HEK293 (cell line): ENCODE results near the gene DLX6.

Source experiments
- CTCF ChIA-PET: fragments of 350-600 bp; formaldehyde crosslinking; extraction: SDS; loops from one replicate; lab custom pipeline; 2021; ENCODE audit warnings: antibody characterized with exemption; lab: Yijun Ruan, JAX
- POLR2A ChIA-PET: fragments of 300-600 bp; formaldehyde crosslinking; extraction: SDS; loops from one replicate; lab custom pipeline; 2020; ENCODE audit warnings: antibody characterized with exemption, inconsistent platforms; lab: Yijun Ruan, JAX
- H3K27ac ChIP-seq: fragments of 200-500 bp; sonication (Bioruptor generic); 2 replicates; pipeline ENCODE4 v1.5.1; 2014; ENCODE audit warnings: low read depth, low read length, control low read depth, inconsistent platforms; ENCODE audit errors: extremely low read depth
- H3K36me3 ChIP-seq, 2 experiments: fragments of 200-500 bp in 1 of 2; sonication (Bioruptor generic) in 1 of 2; 1 replicate in 1 of 2; 2 replicates in 1 of 2; pipeline ENCODE4 v1.5.1; 2014 to 2017; ENCODE audit warnings: inconsistent platforms in 2 of 2, low read length in 2 of 2; ENCODE audit not compliant: control insufficient read depth in 2 of 2, insufficient read depth in 1 of 2
- H3K4me1 ChIP-seq: fragments of 200-500 bp; sonication (Bioruptor generic); 2 replicates; pipeline ENCODE4 v1.5.1; 2014; ENCODE audit warnings: mild to moderate bottlenecking, low read length, inconsistent platforms; ENCODE audit not compliant: control insufficient read depth, insufficient read depth
- H3K4me3 ChIP-seq: 2 replicates; pipeline ENCODE4 v1.5.1; 2011; ENCODE audit warnings: low read depth, mild to moderate bottlenecking, control low read depth, low read length, moderate library complexity
- H3K9me3 ChIP-seq: fragments of 200-500 bp; sonication (Bioruptor generic); 2 replicates; pipeline ENCODE4 v1.5.1; 2014; ENCODE audit warnings: low read depth, low read length, inconsistent platforms; ENCODE audit not compliant: control insufficient read depth, insufficient read depth
- AEBP2 ChIP-seq: fragments of 450-650 bp; formaldehyde crosslinking; IDR thresholded peaks from 2 replicates; pipeline ENCODE4 v1.5.1; 2016; ENCODE audit warnings: missing biosample characterization, missing genetic modification characterization, borderline replicate concordance
- EGR2 ChIP-seq: fragments of 450-650 bp; formaldehyde crosslinking; IDR thresholded peaks from 2 replicates; pipeline ENCODE4 v1.5.1; 2016; ENCODE audit warnings: low read depth, missing biosample characterization, missing genetic modification characterization
- HOXA7 ChIP-seq: sonication (generic); formaldehyde crosslinking; IDR thresholded peaks from 2 replicates; pipeline ENCODE4 v1.8.1; 2022; ENCODE audit warnings: missing genetic modification reagents, borderline replicate concordance
- INSM2 ChIP-seq: fragments of 450-650 bp; formaldehyde crosslinking; IDR thresholded peaks from 2 replicates; pipeline ENCODE4 v1.5.1; 2016; ENCODE audit warnings: missing biosample characterization, missing genetic modification characterization
- KLF16 ChIP-seq: fragments of 450-650 bp; formaldehyde crosslinking; IDR thresholded peaks from 2 replicates; pipeline ENCODE4 v1.5.1; 2017; ENCODE audit warnings: missing biosample characterization, missing genetic modification characterization
- MYNN ChIP-seq: fragments of 450-650 bp; formaldehyde crosslinking; IDR thresholded peaks from 2 replicates; pipeline ENCODE4 v1.5.1; 2016; ENCODE audit warnings: missing biosample characterization, missing genetic modification characterization, borderline replicate concordance
- PRDM1 ChIP-seq: fragments of 450-650 bp; formaldehyde crosslinking; IDR thresholded peaks from 2 replicates; pipeline ENCODE4; 2016; ENCODE audit warnings: missing biosample characterization, missing genetic modification characterization
- RBAK ChIP-seq: fragments of 450-650 bp; formaldehyde crosslinking; IDR thresholded peaks from 2 replicates; pipeline ENCODE4 v1.5.1; 2016; ENCODE audit warnings: missing biosample characterization, missing genetic modification characterization
- REPIN1 ChIP-seq: fragments of 450-650 bp; formaldehyde crosslinking; IDR thresholded peaks from 2 replicates; pipeline ENCODE4 v1.5.1; 2017; ENCODE audit warnings: missing biosample characterization, missing genetic modification characterization, low read depth
- TCF7L2 ChIP-seq: IDR thresholded peaks from 2 replicates; pipeline ENCODE4 v1.6.1; 2011; ENCODE audit warnings: low read depth, mild to moderate bottlenecking, inconsistent platforms, low read length, moderate library complexity, borderline replicate concordance
- ZBTB26 ChIP-seq: fragments of 450-650 bp; formaldehyde crosslinking; optimal IDR thresholded peaks from 2 replicates; pipeline ENCODE3; 2016; ENCODE audit warnings: missing biosample characterization, mild to moderate bottlenecking, missing genetic modification characterization
- ZBTB6 ChIP-seq: fragments of 450-650 bp; formaldehyde crosslinking; IDR thresholded peaks from 2 replicates; pipeline ENCODE4 v1.5.1; 2017; ENCODE audit warnings: missing biosample characterization, missing genetic modification characterization
- ZFHX2 ChIP-seq: fragments of 450-650 bp; formaldehyde crosslinking; conservative IDR thresholded peaks from 2 replicates; pipeline ENCODE4 v1.5.1; 2016; ENCODE audit warnings: missing biosample characterization, missing genetic modification characterization
- ZNF114 ChIP-seq: fragments of 450-650 bp; formaldehyde crosslinking; IDR thresholded peaks from 2 replicates; pipeline ENCODE4 v1.5.0; 2017; ENCODE audit warnings: missing biosample characterization, missing genetic modification characterization
- ZNF362 ChIP-seq: fragments of 450-650 bp; formaldehyde crosslinking; IDR thresholded peaks from 2 replicates; pipeline ENCODE4 v1.5.1; 2016; ENCODE audit warnings: missing biosample characterization, missing genetic modification characterization
- ZNF398 ChIP-seq: fragments of 450-650 bp; formaldehyde crosslinking; IDR thresholded peaks from 2 replicates; pipeline ENCODE4 v1.5.1; 2017; ENCODE audit warnings: missing biosample characterization, missing genetic modification characterization
- ZNF423 ChIP-seq: fragments of 450-650 bp; formaldehyde crosslinking; IDR thresholded peaks from 2 replicates; pipeline ENCODE4 v1.5.1; 2016; ENCODE audit warnings: missing biosample characterization, missing genetic modification characterization
- ZNF433 ChIP-seq: fragments of 450-650 bp; formaldehyde crosslinking; IDR thresholded peaks from 2 replicates; pipeline ENCODE4 v1.5.1; 2016; ENCODE audit warnings: missing biosample characterization, missing genetic modification characterization, low read depth
- ZNF558 ChIP-seq: fragments of 450-650 bp; formaldehyde crosslinking; IDR thresholded peaks from 2 replicates; pipeline ENCODE4 v1.5.1; 2016; ENCODE audit warnings: missing biosample characterization, missing genetic modification characterization
- ZNF830 ChIP-seq: fragments of 450-650 bp; IDR thresholded peaks from 2 replicates; pipeline ENCODE4 v1.5.0; 2018; ENCODE audit warnings: missing biosample characterization, missing genetic modification characterization, low read depth, mild to moderate bottlenecking, moderate library complexity
- ZNF843 ChIP-seq: fragments of 450-650 bp; formaldehyde crosslinking; IDR thresholded peaks from 2 replicates; pipeline ENCODE4 v1.5.1; 2016; ENCODE audit warnings: missing biosample characterization, missing genetic modification characterization
- ZSCAN18 ChIP-seq: fragments of 450-650 bp; formaldehyde crosslinking; IDR thresholded peaks from 2 replicates; pipeline ENCODE4 v1.5.1; 2016; ENCODE audit warnings: missing biosample characterization, missing genetic modification characterization
- ZSCAN23 ChIP-seq: fragments of 450-650 bp; formaldehyde crosslinking; IDR thresholded peaks from 2 replicates; pipeline ENCODE4 v1.5.1; 2016; ENCODE audit warnings: missing biosample characterization, missing genetic modification characterization

The DLX6 gene

GRCh38 chr7:97025983-97026714 is 20.8 kb downstream of the DLX6 start:
- H3K27ac ChIP-seq, result no peak overlapping the region
- ChIA-PET CTCF (interaction anchor here (0.5 to 4.5 kb wide), 10 partner anchors 9 to 1302 kb away, joined by 3 to 35 read pairs (median 4); no protein-coding TSS in a partner anchor), POLR2A (interaction anchor here (1.7 kb wide), 1 partner anchor 20 kb away, joined by 6 read pairs; no protein-coding TSS in a partner anchor)
- no peaks in the 10 kb centered on the region; the same call in 1 of the 2 replicates for H3K4me1 ChIP-seq
- H3K9me3 ChIP-seq, result no peaks in the 10 kb centered on the region
- peaks cover 0 to 3% of the 10 kb centered on the region in 2 experiments; a peak in 1 of 3 replicates for H3K36me3 ChIP-seq
- TF ChIP-seq ZSCAN18 (tag by site-specific recombination) (no peak), ZBTB26 (tag by site-specific recombination) (no peak), ZNF830 (tag by site-specific recombination) (no peak), ZSCAN23 (no peak), PRDM1 (tag by site-specific recombination) (no peak), ZNF558 (tag by site-specific recombination) (no peak), ZBTB6 (tag by site-specific recombination) (no peak), KLF16 (tag by site-specific recombination) (no peak), ZNF114 (tag by site-specific recombination) (no peak), TCF7L2 (no peak), ZNF843 (no peak), REPIN1 (tag by site-specific recombination) (no peak), HOXA7 (CRISPR knock-in tag) (no peak), ZNF423 (tag by site-specific recombination) (no peak), RBAK (tag by site-specific recombination) (no peak), ZNF433 (no peak)
- no peak overlapping the region for H3K4me3 ChIP-seq

GRCh38 chr7:97026715-97027426 is 21.5 kb downstream of the DLX6 start:
- POLR2A ChIA-PET, result interaction anchor here (1.7 kb wide), 1 partner anchor 21 kb away, joined by 6 read pairs; no protein-coding TSS in a partner anchor
- CTCF ChIA-PET, result interaction anchor here (0.5 to 4.5 kb wide), 32 partner anchors 8 to 1303 kb away, joined by 3 to 35 read pairs (median 4); partner anchors contain the start of gene DLX6
- H3K4me1 ChIP-seq, result no peaks in the 10 kb centered on the region; the same call in 1 of the 2 replicates
- no peak overlapping the region for H3K27ac ChIP-seq
- no peak overlapping the region for H3K4me3 ChIP-seq
- no peaks in the 10 kb centered on the region for H3K9me3 ChIP-seq
- peaks cover 0 to 2% of the 10 kb centered on the region in 2 experiments; a peak in 1 of 3 replicates for H3K36me3 ChIP-seq
- TF ChIP-seq ZFHX2, result no peak
- no peak for TF ChIP-seq MYNN (tag by site-specific recombination)
- TF ChIP-seq ZNF398 (tag by site-specific recombination), result no peak
- TF ChIP-seq AEBP2 (tag by site-specific recombination), result no peak
- no peak for TF ChIP-seq EGR2
- TF ChIP-seq ZNF433, result no peak
- no peak for TF ChIP-seq INSM2 (tag by site-specific recombination)
- TF ChIP-seq ZNF362 (tag by site-specific recombination), result no peak
